Measurements from ENCODE around the gene PAXIP1. TPM values are rescaled to one million over a fixed set of nuclear protein-coding genes. Genes with fewer than 3 reads are reported as not detected.

PAXIP1 gene
- total RNA-seq, 2 donors from 2014 or later: 11.2 to 20.4 TPM

- Histone ChIP-seq H3K36me3 (no peaks in the 10 kb centered on the region), H3K4me3 (no peak overlapping the region), H3K4me1 (no peaks in the 10 kb centered on the region), H3K9ac (ENCODE audit: low read depth in 2 of 2, low read length in 2 of 2) (no peak overlapping the region), H3K27ac (no peak overlapping the region), H3K9me3 (no peaks in the 10 kb centered on the region), H3K27me3 (no peaks in the 10 kb centered on the region)
- TF ChIP-seq, protein P1, sequence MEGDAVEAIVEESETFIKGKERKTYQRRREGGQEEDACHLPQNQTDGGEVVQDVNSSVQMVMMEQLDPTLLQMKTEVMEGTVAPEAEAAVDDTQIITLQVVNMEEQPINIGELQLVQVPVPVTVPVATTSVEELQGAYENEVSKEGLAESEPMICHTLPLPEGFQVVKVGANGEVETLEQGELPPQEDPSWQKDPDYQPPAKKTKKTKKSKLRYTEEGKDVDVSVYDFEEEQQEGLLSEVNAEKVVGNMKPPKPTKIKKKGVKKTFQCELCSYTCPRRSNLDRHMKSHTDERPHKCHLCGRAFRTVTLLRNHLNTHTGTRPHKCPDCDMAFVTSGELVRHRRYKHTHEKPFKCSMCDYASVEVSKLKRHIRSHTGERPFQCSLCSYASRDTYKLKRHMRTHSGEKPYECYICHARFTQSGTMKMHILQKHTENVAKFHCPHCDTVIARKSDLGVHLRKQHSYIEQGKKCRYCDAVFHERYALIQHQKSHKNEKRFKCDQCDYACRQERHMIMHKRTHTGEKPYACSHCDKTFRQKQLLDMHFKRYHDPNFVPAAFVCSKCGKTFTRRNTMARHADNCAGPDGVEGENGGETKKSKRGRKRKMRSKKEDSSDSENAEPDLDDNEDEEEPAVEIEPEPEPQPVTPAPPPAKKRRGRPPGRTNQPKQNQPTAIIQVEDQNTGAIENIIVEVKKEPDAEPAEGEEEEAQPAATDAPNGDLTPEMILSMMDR (IDR thresholded peaks at IDR 0.05): no peak
- no peak for DNase-seq
- intact Hi-C loops (cut with DNase I): loop anchor here (10.0 kb wide), 1 partner anchor 335 kb away; no protein-coding TSS in a partner anchor
These were observed 6.7 kb upstream of the PAXIP1 start for GRCh38 chr7:155009570-155010157.

- intact Hi-C loops (cut with DNase I): loop anchor here (10.0 kb wide), 1 partner anchor 337 kb away; no protein-coding TSS in a partner anchor
- no peaks in the 10 kb centered on the region for H3K36me3 ChIP-seq
- TF ChIP-seq, protein P1 (IDR thresholded peaks at IDR 0.05): no peak
- no peak overlapping the region for H3K4me3 ChIP-seq
- no peak overlapping the region for H3K9ac ChIP-seq (ENCODE audit: low read depth in 2 of 2, low read length in 2 of 2)
- no peaks in the 10 kb centered on the region for H3K27me3 ChIP-seq
- no peak for DNase-seq
- H3K4me1 ChIP-seq: no peaks in the 10 kb centered on the region
- no peak overlapping the region for H3K27ac ChIP-seq
- H3K9me3 ChIP-seq: no peaks in the 10 kb centered on the region
These were observed 5.0 kb upstream of the PAXIP1 start for GRCh38 chr7:155007947-155008346.

DNA sequence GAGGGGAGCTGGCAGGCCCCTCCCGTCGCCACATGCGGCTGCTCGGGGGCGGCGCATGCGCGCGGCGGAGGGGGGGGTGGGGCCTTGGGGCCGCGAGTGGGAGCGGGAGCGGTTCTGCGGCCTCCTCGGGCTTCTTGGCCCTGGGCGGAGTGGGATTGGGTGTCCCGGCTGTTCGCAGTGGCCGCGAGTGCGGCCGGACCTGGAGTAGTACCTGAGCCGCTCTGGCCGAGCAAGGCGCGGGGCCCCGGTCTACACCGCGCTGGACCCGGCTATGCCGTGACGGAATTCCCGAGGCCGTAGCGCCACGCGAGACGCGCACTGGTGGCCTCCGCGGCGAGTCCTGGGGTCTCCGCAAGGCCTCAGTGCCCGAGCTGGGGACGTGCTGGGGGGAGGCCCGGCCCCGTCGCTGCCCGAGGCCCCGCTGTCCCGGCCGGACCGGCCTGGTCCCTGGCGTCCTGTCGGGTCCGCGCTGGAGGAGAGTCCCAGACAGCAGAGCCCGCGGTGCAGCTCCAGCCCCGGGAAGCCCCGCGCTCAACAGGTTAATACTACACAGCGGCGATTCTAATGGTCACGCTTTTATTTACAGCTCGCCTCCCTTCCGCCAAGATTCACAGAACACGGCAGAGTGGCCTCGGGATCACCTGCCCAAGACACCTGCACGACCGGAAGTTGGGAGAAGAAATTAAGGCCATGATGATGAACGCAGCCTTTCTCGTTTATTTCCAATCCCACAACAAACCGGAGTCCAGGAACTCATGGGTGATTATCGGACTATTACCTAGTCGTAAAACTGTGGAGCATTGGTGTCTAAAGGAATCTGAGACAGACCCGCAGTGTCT lies 671 bp upstream of the PAXIP1 start:
- peak overlapping the region; percentile 69 for H3K27ac ChIP-seq
- H3K9me3 ChIP-seq: no peaks in the 10 kb centered on the region
- TF ChIP-seq, protein P1 (IDR thresholded peaks at IDR 0.05): no peak
- H3K9ac ChIP-seq (ENCODE audit: low read depth in 2 of 2, low read length in 2 of 2): peak overlapping the region; percentile 84 to 100
- DNase-seq: peak; percentile 76
- H3K36me3 ChIP-seq: no peaks in the 10 kb centered on the region
- H3K4me3 ChIP-seq: peak overlapping the region; percentile 66
- intact Hi-C loops (cut with DNase I): loop anchor here (5.0 to 10.0 kb wide), 2 partner anchors 76 to 341 kb away; no protein-coding TSS in a partner anchor
- H3K4me1 ChIP-seq: no peaks in the 10 kb centered on the region
- H3K27me3 ChIP-seq: no peaks in the 10 kb centered on the region

DNA sequence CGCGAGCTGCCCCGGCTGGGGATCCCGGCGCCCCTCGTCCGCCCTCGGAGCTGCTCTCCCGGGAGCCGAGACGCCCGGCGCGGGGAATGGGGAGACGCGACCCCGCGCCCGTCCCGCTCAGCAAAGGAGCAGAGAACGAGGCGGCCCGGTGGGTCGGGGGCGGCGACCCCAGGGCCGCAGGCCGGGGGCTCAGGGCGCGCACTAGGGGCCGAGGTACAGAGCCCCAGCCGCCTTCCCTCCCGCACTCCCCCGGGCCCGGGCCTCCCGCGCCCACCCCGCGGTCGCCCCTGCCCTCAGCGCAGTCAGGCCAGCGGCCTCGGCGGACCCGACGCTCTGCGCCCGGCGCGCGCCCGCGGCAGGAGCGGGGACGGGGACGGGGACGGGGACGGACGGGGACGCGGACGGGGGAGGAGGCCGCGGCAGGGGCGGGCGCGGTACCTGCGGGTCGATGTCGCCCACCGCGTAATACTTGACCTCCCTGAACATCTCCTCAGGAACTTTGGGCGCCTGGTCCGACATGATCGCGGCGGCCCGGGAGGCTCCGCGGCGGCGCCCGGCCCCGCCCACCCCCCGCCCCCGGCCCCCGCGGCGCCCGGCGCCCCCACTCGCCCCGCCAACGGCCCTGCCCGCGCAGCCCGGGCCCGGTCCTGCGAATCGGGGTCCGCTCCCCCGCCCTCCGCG lies 373 bp downstream of the PAXIP1 start:
- intact Hi-C loops (cut with DNase I): loop anchor here (5.0 to 10.0 kb wide), 2 partner anchors 75 to 342 kb away; no protein-coding TSS in a partner anchor
- Histone ChIP-seq H3K27ac (no peak overlapping the region), H3K4me3 (peak overlapping the region; percentile 79), H3K27me3 (no peaks in the 10 kb centered on the region), H3K9me3 (no peaks in the 10 kb centered on the region), H3K36me3 (no peaks in the 10 kb centered on the region), H3K9ac (ENCODE audit: low read depth in 2 of 2, low read length in 2 of 2) (peak overlapping the region; percentile 63 to 92), H3K4me1 (no peaks in the 10 kb centered on the region)
- TF ChIP-seq, protein P1 (IDR thresholded peaks at IDR 0.05): no peak
- DNase-seq: no peak

DNA sequence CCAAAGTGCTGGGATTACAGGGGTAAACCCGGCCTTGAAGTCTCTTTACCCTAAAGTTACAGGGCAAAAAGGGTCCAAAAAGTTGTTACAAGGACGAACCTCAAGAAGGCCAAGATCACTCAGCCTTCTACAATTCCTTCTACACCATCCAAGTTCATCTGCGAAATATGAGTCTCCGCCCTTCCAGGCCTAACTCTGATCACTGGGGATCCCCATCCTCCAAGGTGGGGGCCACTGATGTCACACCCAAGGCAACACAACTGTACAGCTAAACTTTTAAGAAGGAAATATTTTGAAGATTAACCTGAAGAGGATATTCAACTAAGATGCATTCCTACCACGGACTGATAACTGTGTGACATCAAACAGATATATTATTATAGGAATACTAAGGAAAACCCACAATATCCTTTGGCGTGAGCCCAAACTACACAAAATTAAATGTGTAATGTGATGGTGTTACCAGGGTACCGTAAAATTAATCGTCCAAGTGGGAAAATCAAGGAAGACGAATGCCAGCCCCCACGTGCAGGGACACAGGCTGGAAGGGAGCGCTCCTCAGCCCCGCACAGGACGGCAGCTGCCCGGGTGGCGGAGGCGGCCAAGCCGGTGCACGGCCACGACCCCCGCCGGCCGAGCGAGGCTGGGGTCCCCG lies 1.0 kb downstream of the PAXIP1 start:
- DNase-seq: no peak
- intact Hi-C loops (cut with DNase I): loop anchor here (5.0 to 10.0 kb wide), 2 partner anchors 75 to 343 kb away; no protein-coding TSS in a partner anchor

More for the DNA sequence above, 1.0 kb downstream of the PAXIP1 start:
- Histone ChIP-seq H3K36me3 (no peaks in the 10 kb centered on the region), H3K4me3 (peak overlapping the region; percentile 79), H3K27ac (no peak overlapping the region), H3K9me3 (no peaks in the 10 kb centered on the region), H3K27me3 (no peaks in the 10 kb centered on the region), H3K9ac (ENCODE audit: low read depth in 2 of 2, low read length in 2 of 2) (peak overlapping the region; percentile 63 to 92), H3K4me1 (no peaks in the 10 kb centered on the region)
- TF ChIP-seq, protein P1 (IDR thresholded peaks at IDR 0.05): no peak

Data from colonic mucosa (tissue), 4 donors.